H1 (cell line): Measurements from ENCODE around the gene C22orf31.

Experiments used
- CHD1 ChIP-seq: IDR thresholded peaks from 2 replicates; pipeline ENCODE4 v1.6.1; 2012; ENCODE audit warnings: low read depth, low read length, improper control_type of control experiment
- EGR1 ChIP-seq: IDR thresholded peaks from 2 replicates; pipeline ENCODE4 v1.6.1; 2011; ENCODE audit warnings: low read depth, low read length, borderline replicate concordance
- NANOG ChIP-seq: IDR thresholded peaks from 2 replicates; pipeline ENCODE4 v1.6.1; 2011; ENCODE audit warnings: low read length, low read depth, mild to moderate bottlenecking, inconsistent platforms; ENCODE audit not compliant: insufficient read depth, poor library complexity, severe bottlenecking
- RAD21 ChIP-seq, 2 experiments: IDR thresholded peaks in 1 of 2; conservative IDR thresholded peaks in 1 of 2; 2 replicates each; pipeline ENCODE4 v1.6.1; 2011; ENCODE audit warnings: low read depth in 2 of 2, low read length in 2 of 2, improper control_type of control experiment in 1 of 2, inconsistent platforms in 1 of 2, mild to moderate bottlenecking in 1 of 2, moderate library complexity in 1 of 2
- SP2 ChIP-seq: IDR thresholded peaks from 2 replicates; pipeline ENCODE4 v1.6.1; 2012; ENCODE audit warnings: mild to moderate bottlenecking, low read length, inconsistent platforms
- TF ChIP-seq, protein P1 (sequence below), 3 experiments: IDR thresholded peaks; 1 replicate in 2 of 3; 2 replicates in 1 of 3; pipeline versions ENCODE4 v1.5.1 to v1.6.1; 2011; ENCODE audit warnings: low read length in 3 of 3, mild to moderate bottlenecking in 3 of 3, inconsistent platforms in 2 of 3, low read depth in 1 of 3, moderate library complexity in 1 of 3; ENCODE audit not compliant: insufficient read depth in 1 of 3; ENCODE audit errors: control extremely low read depth in 1 of 3
- TF ChIP-seq, protein P2 (sequence below): IDR thresholded peaks from 2 replicates; pipeline ENCODE4 v1.6.1; 2011; ENCODE audit warnings: low read length, improper control_type of control experiment
- TF ChIP-seq, protein P3 (sequence below): IDR thresholded peaks from 2 replicates; pipeline ENCODE4 v1.6.1; 2012; ENCODE audit warnings: inconsistent platforms

DNA sequence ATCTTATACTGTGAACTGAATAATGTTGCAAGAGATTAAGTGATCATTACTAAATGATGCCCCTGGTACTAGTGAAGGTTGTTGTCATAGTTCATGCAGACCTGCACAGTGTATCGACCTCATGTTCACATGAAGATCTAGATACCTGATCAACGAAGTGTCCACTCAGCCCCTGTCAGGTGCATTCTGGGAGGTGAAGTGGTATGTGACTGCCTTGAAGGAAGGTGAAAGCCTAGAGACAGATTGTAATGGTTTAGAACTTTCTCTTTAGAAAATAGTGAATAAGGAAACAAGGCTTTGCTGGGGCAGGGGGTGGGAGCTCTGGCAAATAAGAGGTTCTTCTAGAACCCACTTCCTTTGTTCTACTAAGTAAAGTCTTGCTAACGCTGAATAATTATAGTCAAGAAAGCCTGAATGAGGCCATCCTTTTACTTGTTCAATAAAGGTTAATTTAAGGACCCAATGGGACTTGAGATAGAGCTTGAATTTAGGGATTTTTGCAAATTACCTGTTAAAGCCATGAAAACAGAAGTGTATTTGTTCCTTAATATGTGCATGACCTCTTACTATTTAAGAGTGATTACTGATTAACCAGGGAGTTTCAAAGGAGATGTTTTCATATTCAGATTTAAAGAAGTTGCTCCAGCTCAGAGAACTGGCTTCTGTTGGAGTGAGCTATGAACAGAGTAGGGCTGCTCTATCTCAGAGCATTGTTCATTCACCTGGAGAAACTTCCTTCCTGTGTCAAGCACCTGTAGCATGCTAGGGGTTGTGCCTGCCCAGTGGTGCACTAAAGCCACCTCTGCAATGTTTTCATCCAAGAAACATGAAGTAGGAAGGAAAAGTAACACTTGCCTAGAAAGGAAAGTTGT lies 45.3 kb downstream of the C22orf31 start:
- TF ChIP-seq RAD21 (IDR thresholded peaks at IDR 0.05 in 1 of 2, conservative IDR thresholded peaks at IDR 0.05 in 1 of 2; ENCODE audit: low read depth in 2 of 2, low read length in 2 of 2) (no peak), CHD1 (no peak), NANOG (no peak), SP2 (no peak), EGR1 (no peak)
- TF ChIP-seq, protein P1, sequence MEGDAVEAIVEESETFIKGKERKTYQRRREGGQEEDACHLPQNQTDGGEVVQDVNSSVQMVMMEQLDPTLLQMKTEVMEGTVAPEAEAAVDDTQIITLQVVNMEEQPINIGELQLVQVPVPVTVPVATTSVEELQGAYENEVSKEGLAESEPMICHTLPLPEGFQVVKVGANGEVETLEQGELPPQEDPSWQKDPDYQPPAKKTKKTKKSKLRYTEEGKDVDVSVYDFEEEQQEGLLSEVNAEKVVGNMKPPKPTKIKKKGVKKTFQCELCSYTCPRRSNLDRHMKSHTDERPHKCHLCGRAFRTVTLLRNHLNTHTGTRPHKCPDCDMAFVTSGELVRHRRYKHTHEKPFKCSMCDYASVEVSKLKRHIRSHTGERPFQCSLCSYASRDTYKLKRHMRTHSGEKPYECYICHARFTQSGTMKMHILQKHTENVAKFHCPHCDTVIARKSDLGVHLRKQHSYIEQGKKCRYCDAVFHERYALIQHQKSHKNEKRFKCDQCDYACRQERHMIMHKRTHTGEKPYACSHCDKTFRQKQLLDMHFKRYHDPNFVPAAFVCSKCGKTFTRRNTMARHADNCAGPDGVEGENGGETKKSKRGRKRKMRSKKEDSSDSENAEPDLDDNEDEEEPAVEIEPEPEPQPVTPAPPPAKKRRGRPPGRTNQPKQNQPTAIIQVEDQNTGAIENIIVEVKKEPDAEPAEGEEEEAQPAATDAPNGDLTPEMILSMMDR (IDR thresholded peaks at IDR 0.05; ENCODE audit: control extremely low read depth in 1 of 3, insufficient read depth in 1 of 3, low read depth in 1 of 3, low read length in 3 of 3): no peak
- TF ChIP-seq, protein P2, sequence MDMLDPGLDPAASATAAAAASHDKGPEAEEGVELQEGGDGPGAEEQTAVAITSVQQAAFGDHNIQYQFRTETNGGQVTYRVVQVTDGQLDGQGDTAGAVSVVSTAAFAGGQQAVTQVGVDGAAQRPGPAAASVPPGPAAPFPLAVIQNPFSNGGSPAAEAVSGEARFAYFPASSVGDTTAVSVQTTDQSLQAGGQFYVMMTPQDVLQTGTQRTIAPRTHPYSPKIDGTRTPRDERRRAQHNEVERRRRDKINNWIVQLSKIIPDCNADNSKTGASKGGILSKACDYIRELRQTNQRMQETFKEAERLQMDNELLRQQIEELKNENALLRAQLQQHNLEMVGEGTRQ: no peak
- TF ChIP-seq, protein P3, sequence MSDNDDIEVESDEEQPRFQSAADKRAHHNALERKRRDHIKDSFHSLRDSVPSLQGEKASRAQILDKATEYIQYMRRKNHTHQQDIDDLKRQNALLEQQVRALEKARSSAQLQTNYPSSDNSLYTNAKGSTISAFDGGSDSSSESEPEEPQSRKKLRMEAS: no peak
